Testis (tissue), 2 donors: ENCODE data around the gene TUBGCP5.

Experiments used
- CTCF ChIP-seq, 3 experiments: fragments of 450-650 bp in 2 of 3; fragments of 200-600 bp in 1 of 3; sonication (generic) in 1 of 3; IDR thresholded peaks; one replicate each; pipeline ENCODE4 v1.5.1; 2016 to 2019; ENCODE audit warnings: antibody characterized with exemption in 3 of 3, mild to moderate bottlenecking in 2 of 3, moderate library complexity in 1 of 3
- POLR2A ChIP-seq: fragments of 450-650 bp; IDR thresholded peaks from one replicate; pipeline ENCODE4 v1.6.1; 2017; ENCODE audit warnings: antibody characterized with exemption, mild to moderate bottlenecking, moderate library complexity

- TF ChIP-seq POLR2A (no peak), CTCF (IDR thresholded peaks at IDR 0.05) (no peak)
Measured at GRCh38 chr15:23050708-23051107, 11.3 kb upstream of the TUBGCP5 start.
